Endodermal cell (in vitro differentiated cells): ENCODE data around the gene ZBTB7A. TPM values are rescaled to one million over a fixed set of nuclear protein-coding genes. Genes with fewer than 3 reads are reported as not detected.

Experiments used
- DNase-seq: peaks from one replicate; pipeline ENCODE4 v3.0.0-alpha.2; 2017
- H3K27ac ChIP-seq: 2 replicates; pipeline ENCODE4 v1.5.1; 2013; ENCODE audit warnings: mild to moderate bottlenecking, low read depth, low read length, moderate library complexity
- H3K27me3 ChIP-seq: 2 replicates; pipeline ENCODE4 v1.6.1; 2013; ENCODE audit warnings: mild to moderate bottlenecking, low read length, moderate library complexity; ENCODE audit not compliant: insufficient read depth, control insufficient read depth, poor library complexity, severe bottlenecking
- H3K36me3 ChIP-seq: 2 replicates; pipeline ENCODE4 v1.7.0; 2013; ENCODE audit warnings: mild to moderate bottlenecking, low read length, moderate library complexity; ENCODE audit not compliant: control insufficient read depth, insufficient read depth
- H3K4me1 ChIP-seq: one replicate; pipeline ENCODE4 v1.7.0; 2013; ENCODE audit warnings: low read length; ENCODE audit not compliant: control insufficient read depth, insufficient read depth
- H3K4me3 ChIP-seq: 2 replicates; pipeline ENCODE4 v1.5.1; 2013; ENCODE audit warnings: mild to moderate bottlenecking, low read length, moderate library complexity
- H3K9ac ChIP-seq: 2 replicates; pipeline ENCODE4 v1.6.1; 2013; ENCODE audit warnings: mild to moderate bottlenecking, low read length, moderate library complexity; ENCODE audit not compliant: poor library complexity, severe bottlenecking; ENCODE audit errors: extremely low read depth
- H3K9me3 ChIP-seq: 2 replicates; pipeline ENCODE4 v1.6.1; 2013; ENCODE audit warnings: mild to moderate bottlenecking, low read length, moderate library complexity; ENCODE audit not compliant: control insufficient read depth
- H3K27ac Mint-ChIP-seq: 2 replicates; pipeline ENCODE4 v1.8.0; 2020; ENCODE audit warnings: mixed read lengths
- H3K27me3 Mint-ChIP-seq: 2 replicates; pipeline ENCODE4 v1.8.0; 2021; ENCODE audit warnings: mild to moderate bottlenecking, mixed read lengths; ENCODE audit not compliant: insufficient read depth
- H3K36me3 Mint-ChIP-seq: 2 replicates; pipeline ENCODE4 v1.8.0; 2020; ENCODE audit warnings: low read depth, mixed read lengths
- H3K4me1 Mint-ChIP-seq: 2 replicates; pipeline ENCODE4 v1.8.0; 2020; ENCODE audit warnings: mixed read lengths
- H3K4me3 Mint-ChIP-seq: 2 replicates; pipeline ENCODE4 v1.8.0; 2020; ENCODE audit warnings: mild to moderate bottlenecking, moderate library complexity, mixed read lengths
- H3K9me3 Mint-ChIP-seq: 2 replicates; pipeline ENCODE4 v1.8.0; 2020; ENCODE audit warnings: mild to moderate bottlenecking, mixed read lengths
- WGBS, 2 experiments: methylation state at CpG; one replicate each; pipeline versions ENCODE4 v1.1.5 to v1.1.7; 2013; ENCODE audit warnings: missing lambda C conversion rate in 2 of 2, mixed read lengths in 1 of 2; ENCODE audit not compliant: insufficient coverage in 1 of 2, insufficient read length in 1 of 2; 5-methylcytosine and 5-hydroxymethylcytosine counted together
- total RNA-seq, 2 donors: library from RNA; stranded (reverse); fragmentation: NEBNext Ultra II Directional in 1 of 2; extraction: Animal tissue kit (Norgen Biotek cat#: 25700) in 1 of 2; gene quantifications; 2 replicates in 1 of 2; 3 replicates in 1 of 2; pipeline ENCODE4 v1.2.1, GENCODE V29; 2021
- TF ChIP-seq, protein P1 (sequence below): fragments of 200-600 bp; sonication (generic); conservative IDR thresholded peaks from 2 replicates; pipeline ENCODE4 v1.5.0; 2021; ENCODE audit warnings: antibody characterized with exemption, mild to moderate bottlenecking

The ZBTB7A gene
- total RNA-seq, 2 donors from 2014 or later, result 19.2 to 22.1 TPM

DNA sequence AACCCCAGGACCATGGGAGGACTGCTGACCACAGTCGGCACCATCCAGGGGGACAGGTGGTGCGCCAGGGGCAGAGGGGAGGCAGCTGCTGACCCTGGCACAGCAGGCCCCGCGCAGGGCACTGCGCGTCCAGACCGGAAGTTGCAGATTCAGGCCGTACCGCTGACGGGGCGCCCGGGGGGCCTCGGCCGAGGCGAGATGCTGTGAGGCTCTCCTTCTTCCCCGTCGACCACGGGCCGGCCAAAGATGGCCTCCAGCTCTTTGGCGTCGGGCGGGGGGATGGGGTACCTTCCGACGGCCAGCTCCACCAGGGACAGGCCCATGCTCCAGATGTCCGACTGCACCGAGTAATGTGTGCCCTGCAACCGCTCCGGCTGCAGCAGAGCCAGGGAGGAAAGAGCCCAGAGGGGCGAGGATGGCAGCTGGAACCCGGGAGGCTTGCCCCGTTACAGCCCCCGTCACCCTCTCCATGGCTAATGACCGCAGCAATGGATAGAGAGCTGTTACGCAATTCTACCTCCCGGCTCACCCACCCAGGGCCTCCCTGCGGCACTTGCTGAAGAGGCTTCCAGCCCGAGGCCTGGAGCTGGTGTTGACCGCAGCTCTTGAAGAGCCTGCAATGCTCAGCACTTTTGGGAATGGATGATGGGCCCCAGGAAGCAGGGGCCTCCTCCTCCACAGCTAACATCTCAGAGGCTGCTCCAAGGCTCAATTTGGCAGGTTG, 32.5 kb upstream of the ZBTB7A start:
- H3K4me3 ChIP-seq, result no peak overlapping the region
- H3K36me3 ChIP-seq, result peaks cover 29% of the 10 kb centered on the region
- no peaks in the 10 kb centered on the region for H3K27me3 ChIP-seq
- no peak overlapping the region for H3K9ac ChIP-seq
- H3K27ac ChIP-seq, result no peak overlapping the region
- Mint-ChIP-seq H3K4me3 (no peak overlapping the region), H3K4me1 (no peaks in the 10 kb centered on the region), H3K9me3 (no peaks in the 10 kb centered on the region), H3K36me3 (peaks cover 46% of the 10 kb centered on the region), H3K27ac (no peak overlapping the region), H3K27me3 (no peaks in the 10 kb centered on the region)
- no peaks in the 10 kb centered on the region for H3K9me3 ChIP-seq
- WGBS, 2 experiments, result 97% methylated on average over 20 to 38 of the region's 38 CpGs
- no peak for DNase-seq
- H3K4me1 ChIP-seq, result no peaks in the 10 kb centered on the region
- TF ChIP-seq, protein P1, sequence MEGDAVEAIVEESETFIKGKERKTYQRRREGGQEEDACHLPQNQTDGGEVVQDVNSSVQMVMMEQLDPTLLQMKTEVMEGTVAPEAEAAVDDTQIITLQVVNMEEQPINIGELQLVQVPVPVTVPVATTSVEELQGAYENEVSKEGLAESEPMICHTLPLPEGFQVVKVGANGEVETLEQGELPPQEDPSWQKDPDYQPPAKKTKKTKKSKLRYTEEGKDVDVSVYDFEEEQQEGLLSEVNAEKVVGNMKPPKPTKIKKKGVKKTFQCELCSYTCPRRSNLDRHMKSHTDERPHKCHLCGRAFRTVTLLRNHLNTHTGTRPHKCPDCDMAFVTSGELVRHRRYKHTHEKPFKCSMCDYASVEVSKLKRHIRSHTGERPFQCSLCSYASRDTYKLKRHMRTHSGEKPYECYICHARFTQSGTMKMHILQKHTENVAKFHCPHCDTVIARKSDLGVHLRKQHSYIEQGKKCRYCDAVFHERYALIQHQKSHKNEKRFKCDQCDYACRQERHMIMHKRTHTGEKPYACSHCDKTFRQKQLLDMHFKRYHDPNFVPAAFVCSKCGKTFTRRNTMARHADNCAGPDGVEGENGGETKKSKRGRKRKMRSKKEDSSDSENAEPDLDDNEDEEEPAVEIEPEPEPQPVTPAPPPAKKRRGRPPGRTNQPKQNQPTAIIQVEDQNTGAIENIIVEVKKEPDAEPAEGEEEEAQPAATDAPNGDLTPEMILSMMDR, result no peak

DNA sequence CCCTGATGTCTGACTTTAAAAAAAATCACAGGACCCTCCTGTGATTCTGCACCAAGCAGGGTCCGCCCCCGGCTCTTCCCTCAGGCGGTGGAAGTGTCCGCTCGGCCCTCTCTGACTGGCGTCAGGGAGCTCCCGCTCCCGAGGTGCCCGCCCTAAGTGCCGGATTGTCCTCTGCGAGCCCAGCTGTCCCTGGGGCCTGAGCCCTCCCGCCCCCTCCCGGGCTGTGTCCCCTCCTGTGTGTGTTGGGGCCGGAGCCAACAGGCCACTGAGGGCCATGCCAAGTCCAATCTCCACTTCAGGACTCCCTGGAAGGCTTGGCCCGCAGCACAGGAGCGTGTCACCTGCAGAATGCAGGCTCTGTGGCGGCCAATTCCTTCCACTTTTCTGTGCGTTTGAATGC, 31.8 kb upstream of the ZBTB7A start:
- TF ChIP-seq, protein P1, result no peak
- Mint-ChIP-seq H3K4me3 (no peak overlapping the region), H3K27me3 (no peaks in the 10 kb centered on the region), H3K4me1 (no peaks in the 10 kb centered on the region), H3K27ac (no peak overlapping the region), H3K36me3 (peaks cover 46% of the 10 kb centered on the region), H3K9me3 (no peaks in the 10 kb centered on the region)
- Histone ChIP-seq H3K36me3 (peaks cover 34% of the 10 kb centered on the region), H3K27me3 (no peaks in the 10 kb centered on the region), H3K4me3 (no peak overlapping the region), H3K9me3 (no peaks in the 10 kb centered on the region), H3K4me1 (no peaks in the 10 kb centered on the region), H3K27ac (no peak overlapping the region), H3K9ac (no peak overlapping the region)
- DNase-seq, result no peak
- 95% methylated on average over 11 to 18 of the region's 18 CpGs for WGBS, 2 experiments

DNA sequence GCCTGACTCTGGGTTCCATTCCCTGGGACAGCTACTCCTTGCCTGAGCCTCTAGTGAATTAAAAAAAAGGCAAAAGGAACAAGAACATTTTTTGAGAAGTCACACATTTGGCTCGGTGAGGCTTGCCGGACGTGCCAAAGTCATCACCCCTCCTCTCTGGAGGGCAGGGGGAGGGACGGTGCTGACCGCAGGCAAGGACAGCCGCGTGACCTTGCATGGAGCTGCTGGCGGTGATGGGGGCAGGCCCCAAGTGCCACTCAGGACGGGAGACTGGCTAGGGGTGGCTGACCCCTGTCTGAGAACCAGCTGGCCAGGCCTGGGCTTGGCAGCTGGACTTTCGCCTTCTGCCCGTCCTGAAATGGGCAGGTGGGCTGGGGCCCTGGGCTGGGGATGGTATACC, 30.8 kb upstream of the ZBTB7A start:
- H3K27me3 ChIP-seq, result no peaks in the 10 kb centered on the region
- H3K4me3 ChIP-seq, result no peak overlapping the region
- H3K36me3 ChIP-seq, result peaks cover 37% of the 10 kb centered on the region
- H3K9me3 Mint-ChIP-seq, result no peaks in the 10 kb centered on the region
- no peaks in the 10 kb centered on the region for H3K9me3 ChIP-seq
- no peak overlapping the region for H3K9ac ChIP-seq
- TF ChIP-seq, protein P1, result no peak
- H3K27ac ChIP-seq, result no peak overlapping the region
- no peaks in the 10 kb centered on the region for H3K4me1 Mint-ChIP-seq
- WGBS, 2 experiments, result 95 to 100% methylated on average over 5 to 11 of the region's 11 CpGs
- DNase-seq, result no peak
- H3K4me3 Mint-ChIP-seq, result no peak overlapping the region
- H3K36me3 Mint-ChIP-seq, result peaks cover 51% of the 10 kb centered on the region
- no peaks in the 10 kb centered on the region for H3K27me3 Mint-ChIP-seq
- H3K4me1 ChIP-seq, result no peaks in the 10 kb centered on the region
- H3K27ac Mint-ChIP-seq, result no peak overlapping the region
